ENCODE data around the gene MSMO1.

- no peak for TF ChIP-seq CTCF (IDR thresholded peaks at IDR 0.05)
- no peak for TF ChIP-seq POLR2A (IDR thresholded peaks at IDR 0.05)
Measured at GRCh38 chr4:165347647-165348569, 20.4 kb downstream of the MSMO1 start.

Data from Peyer's patch (tissue), 4 donors.